Measurements from ENCODE around the gene TPCN2. TPM values are rescaled to one million over a fixed set of nuclear protein-coding genes. Genes with fewer than 3 reads are reported as not detected.

The TPCN2 gene
- total RNA-seq, 3 donors from 2014 or later, result 19.5 to 37.4 (median 20.7) TPM

DNA sequence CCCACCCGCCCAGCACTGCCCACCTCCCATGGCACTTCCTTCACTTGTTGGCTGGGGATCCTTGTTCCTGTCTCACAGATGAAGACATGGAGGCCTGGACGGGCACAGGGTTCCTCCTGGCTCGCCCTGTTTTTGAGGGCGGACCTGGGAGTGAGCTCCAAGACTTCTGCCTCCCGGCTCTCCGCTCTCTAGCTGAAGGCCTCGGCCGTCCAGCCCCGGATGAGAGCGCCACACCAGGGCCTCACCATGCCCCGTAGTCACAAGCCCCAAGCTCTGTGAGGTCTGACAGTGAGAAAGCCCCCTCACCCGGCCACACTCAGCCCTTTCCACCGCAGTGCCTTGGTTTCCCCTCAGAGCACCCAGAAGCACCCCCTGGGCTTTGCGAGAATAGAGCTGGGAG lies 9.1 kb downstream of the TPCN2 start:
- H3K4me1 ChIP-seq (ENCODE audit: low read depth), result peaks cover 12% of the 10 kb centered on the region
- TF ChIP-seq, protein P1, sequence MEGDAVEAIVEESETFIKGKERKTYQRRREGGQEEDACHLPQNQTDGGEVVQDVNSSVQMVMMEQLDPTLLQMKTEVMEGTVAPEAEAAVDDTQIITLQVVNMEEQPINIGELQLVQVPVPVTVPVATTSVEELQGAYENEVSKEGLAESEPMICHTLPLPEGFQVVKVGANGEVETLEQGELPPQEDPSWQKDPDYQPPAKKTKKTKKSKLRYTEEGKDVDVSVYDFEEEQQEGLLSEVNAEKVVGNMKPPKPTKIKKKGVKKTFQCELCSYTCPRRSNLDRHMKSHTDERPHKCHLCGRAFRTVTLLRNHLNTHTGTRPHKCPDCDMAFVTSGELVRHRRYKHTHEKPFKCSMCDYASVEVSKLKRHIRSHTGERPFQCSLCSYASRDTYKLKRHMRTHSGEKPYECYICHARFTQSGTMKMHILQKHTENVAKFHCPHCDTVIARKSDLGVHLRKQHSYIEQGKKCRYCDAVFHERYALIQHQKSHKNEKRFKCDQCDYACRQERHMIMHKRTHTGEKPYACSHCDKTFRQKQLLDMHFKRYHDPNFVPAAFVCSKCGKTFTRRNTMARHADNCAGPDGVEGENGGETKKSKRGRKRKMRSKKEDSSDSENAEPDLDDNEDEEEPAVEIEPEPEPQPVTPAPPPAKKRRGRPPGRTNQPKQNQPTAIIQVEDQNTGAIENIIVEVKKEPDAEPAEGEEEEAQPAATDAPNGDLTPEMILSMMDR (IDR thresholded peaks at IDR 0.05), result no peak
- DNase-seq (no peak), ATAC-seq (no peak)
- no peaks in the 10 kb centered on the region for H3K36me3 ChIP-seq (ENCODE audit: low read depth)
- intact Hi-C loops (cut with DNase I, micrococcal nuclease), result no loop called here
- H3K9me3 ChIP-seq, result no peaks in the 10 kb centered on the region
- no peak overlapping the region for H3K4me3 ChIP-seq

- H3K9me3 ChIP-seq, result no peaks in the 10 kb centered on the region
- no peak overlapping the region for H3K4me3 ChIP-seq
- H3K36me3 ChIP-seq (ENCODE audit: low read depth), result no peaks in the 10 kb centered on the region
- intact Hi-C loops (cut with DNase I, micrococcal nuclease), result no loop called here
- DNase-seq (peak in 1 of 3 donors; percentile 30), ATAC-seq (no peak)
- TF ChIP-seq, protein P1 (IDR thresholded peaks at IDR 0.05), result no peak
- H3K4me1 ChIP-seq (ENCODE audit: low read depth), result peaks cover 12% of the 10 kb centered on the region
Observed at GRCh38 chr11:69058511-69059270, 10.0 kb downstream of the TPCN2 start.

- no peak for ATAC-seq
Observed at GRCh38 chr11:69059429-69059828, 10.7 kb downstream of the TPCN2 start.

DNA sequence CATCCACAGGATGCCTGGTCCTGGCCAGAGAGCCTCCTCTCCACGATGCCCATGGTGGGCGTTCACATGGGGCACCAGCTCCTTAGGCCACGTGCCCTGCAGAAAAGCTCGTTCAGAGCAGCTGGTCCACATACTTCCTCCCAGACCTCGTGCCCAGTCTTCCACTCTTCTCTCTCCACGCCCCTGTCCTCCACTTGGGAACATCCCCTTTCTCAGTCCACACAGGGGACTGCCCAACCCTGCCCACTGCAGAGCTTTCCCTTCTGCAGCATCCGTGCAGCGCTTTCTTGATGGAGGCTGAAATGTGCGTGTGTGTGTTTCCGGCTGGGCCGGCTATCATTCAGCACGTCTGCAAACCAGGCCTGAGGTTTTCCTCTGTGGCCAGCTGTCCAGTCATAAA lies 11.3 kb downstream of the TPCN2 start:
- H3K9me3 ChIP-seq, result no peaks in the 10 kb centered on the region
- intact Hi-C loops (cut with DNase I, micrococcal nuclease), result no loop called here
- no peak overlapping the region for H3K4me3 ChIP-seq
- TF ChIP-seq, protein P1 (IDR thresholded peaks at IDR 0.05), result no peak
- ATAC-seq, result no peak
- peaks cover 9% of the 10 kb centered on the region for H3K4me1 ChIP-seq (ENCODE audit: low read depth)
- no peaks in the 10 kb centered on the region for H3K36me3 ChIP-seq (ENCODE audit: low read depth)
- DNase-seq, result no peak

More at GRCh38 chr11:69059429-69059828, 10.7 kb downstream of the TPCN2 start:
- H3K4me1 ChIP-seq (ENCODE audit: low read depth), result peaks cover 12% of the 10 kb centered on the region
- DNase-seq, result no peak
- TF ChIP-seq, protein P1 (IDR thresholded peaks at IDR 0.05), result no peak
- H3K9me3 ChIP-seq, result no peaks in the 10 kb centered on the region
- H3K4me3 ChIP-seq, result no peak overlapping the region
- H3K36me3 ChIP-seq (ENCODE audit: low read depth), result no peaks in the 10 kb centered on the region
- intact Hi-C loops (cut with DNase I, micrococcal nuclease), result no loop called here

GRCh38 chr11:69060806-69061712 lies 12.3 kb downstream of the TPCN2 start:
- ATAC-seq (no peak), DNase-seq (no peak)
- TF ChIP-seq, protein P1 (IDR thresholded peaks at IDR 0.05), result no peak
- Histone ChIP-seq H3K9me3 (no peaks in the 10 kb centered on the region), H3K36me3 (ENCODE audit: low read depth) (no peaks in the 10 kb centered on the region), H3K4me1 (ENCODE audit: low read depth) (no peaks in the 10 kb centered on the region), H3K4me3 (no peak overlapping the region)
- intact Hi-C loops (cut with DNase I, micrococcal nuclease), result no loop called here

All from mucosa of descending colon (tissue), 3 donors.